ENCODE measurements around the gene TIMM29.

GRCh38 chr19:10975374-10976130 is 46.9 kb downstream of the TIMM29 start:
- no peak for TF ChIP-seq TAF1 (IDR thresholded peaks at IDR 0.05; ENCODE audit: borderline replicate concordance, insufficient read depth, low read length)
- TF ChIP-seq SIN3A (IDR thresholded peaks at IDR 0.05; ENCODE audit: borderline replicate concordance, insufficient read depth, low read length), result no peak

Data from PFSK-1 (cell line).